Colon (tissue), 2 donors: Measurements from ENCODE around the gene OOSP4A.

Experiments used
- FAIRE-seq: peaks from 2 replicates; lab custom pipeline; 2012; peaks lifted over from hg19 to GRCh38; lab: Jason Lieb, UNC
- donor health status: control.
- donor health status: control.

Gene OOSP4A

DNA sequence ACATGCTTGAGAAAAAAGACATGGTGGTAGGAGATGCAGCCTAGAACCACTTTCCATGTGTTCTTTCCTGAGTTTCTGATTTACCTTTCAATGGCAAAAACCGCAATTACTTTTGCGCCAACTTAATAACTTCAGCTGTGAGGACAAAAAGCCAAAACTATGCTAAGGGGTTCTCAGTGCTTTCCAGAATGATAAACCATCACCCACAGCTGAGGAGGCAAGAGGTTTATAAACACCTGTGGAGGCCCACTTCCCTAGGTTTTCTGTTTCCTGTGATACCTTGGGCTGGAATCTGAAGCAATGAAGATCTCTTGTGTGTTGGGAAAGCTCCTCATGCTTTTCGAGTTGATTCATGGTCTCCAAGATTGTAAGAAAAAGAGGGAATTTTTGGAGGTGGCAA lies at the start of gene OOSP4A:
TSS of gene OOSP4A (plus strand) at position 301 of the 400 bp plus-strand sequence. CDS start at position 301, 0 bp downstream.
- FAIRE-seq: no peak

DNA sequence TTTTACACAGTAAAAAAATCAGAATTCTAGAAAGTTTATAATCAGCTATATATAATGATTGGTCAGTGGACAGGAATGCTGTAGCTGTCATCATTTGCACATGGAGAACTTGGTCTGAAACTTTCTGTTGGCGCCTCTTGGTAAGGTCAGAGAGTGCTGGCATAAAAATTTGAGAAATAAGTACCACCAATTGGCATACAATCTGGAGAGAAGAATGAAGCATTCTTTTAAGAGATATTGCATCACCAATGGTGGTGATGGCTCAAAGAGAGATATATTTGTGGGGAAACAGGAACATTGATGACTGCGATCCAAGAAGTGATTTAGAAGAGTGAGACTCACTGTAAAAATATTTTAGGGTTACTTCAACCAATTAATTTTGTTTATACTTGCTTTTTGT lies 45.4 kb upstream of the OOSP4A start:
- no peak for FAIRE-seq

DNA sequence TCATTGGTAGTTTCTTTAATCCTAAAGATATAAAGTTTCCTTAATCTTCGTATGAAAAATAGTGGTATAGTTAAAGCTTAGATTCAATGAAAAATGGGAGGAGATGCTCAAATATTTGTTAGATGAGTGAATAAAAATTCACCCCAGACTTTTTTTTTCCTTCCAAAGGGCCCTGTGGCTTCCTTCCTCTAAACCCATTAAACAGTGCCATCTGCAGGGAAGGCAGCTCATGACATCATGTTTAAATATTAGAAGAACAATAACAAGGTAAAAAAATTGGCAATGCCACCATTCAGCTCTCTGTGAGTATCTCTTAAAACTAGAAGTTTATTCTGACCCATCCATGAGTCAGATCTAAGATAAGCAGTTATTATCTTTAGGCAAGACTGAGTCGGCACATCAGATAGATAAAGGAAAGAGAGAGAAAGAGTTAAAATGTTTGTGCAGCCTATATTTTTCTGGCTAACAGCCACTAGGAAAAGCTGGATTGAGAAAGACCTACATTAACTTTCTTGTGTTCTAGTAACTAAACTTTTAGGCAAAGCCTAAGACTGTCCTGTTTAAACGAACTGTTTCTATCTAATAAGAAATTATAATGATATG lies 44.7 kb upstream of the OOSP4A start:
- FAIRE-seq: no peak

GRCh38 chr11:59923813-59924212 lies 40.0 kb upstream of the OOSP4A start:
- FAIRE-seq: no peak

DNA sequence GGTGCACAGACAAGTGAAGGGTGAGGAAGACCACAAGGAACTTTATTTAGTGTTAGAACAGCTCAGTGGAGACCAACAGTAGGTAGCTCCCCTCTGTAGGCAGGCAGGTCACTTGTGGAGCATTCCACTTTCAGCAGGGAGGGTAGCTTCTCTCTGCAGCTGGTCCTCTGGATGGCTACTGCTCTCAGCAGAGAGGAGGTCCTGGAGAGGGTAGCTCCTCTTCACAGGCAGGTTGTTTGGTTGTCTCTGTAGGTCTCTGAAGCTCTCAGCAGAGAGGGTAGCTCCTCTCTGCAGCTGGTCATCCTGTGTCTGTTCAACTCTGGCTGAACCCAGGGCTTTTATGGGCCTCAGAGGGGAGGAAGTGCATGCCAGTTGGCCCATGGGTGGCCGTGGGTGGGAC lies 32.1 kb upstream of the OOSP4A start:
- no peak for FAIRE-seq

- no peak for FAIRE-seq
Observed at GRCh38 chr11:59938132-59938531, 25.7 kb upstream of the OOSP4A start, which contains the start of gene OOSP1. OOSP1 (plus strand) TSS chr11:59938432; CDS start chr11:59938455, 23 bp downstream.

GRCh38 chr11:59938718-59939117 lies 25.1 kb upstream of the OOSP4A start:
- FAIRE-seq: no peak

- no peak for FAIRE-seq
Observed at GRCh38 chr11:59939482-59939881, 24.4 kb upstream of the OOSP4A start.

DNA sequence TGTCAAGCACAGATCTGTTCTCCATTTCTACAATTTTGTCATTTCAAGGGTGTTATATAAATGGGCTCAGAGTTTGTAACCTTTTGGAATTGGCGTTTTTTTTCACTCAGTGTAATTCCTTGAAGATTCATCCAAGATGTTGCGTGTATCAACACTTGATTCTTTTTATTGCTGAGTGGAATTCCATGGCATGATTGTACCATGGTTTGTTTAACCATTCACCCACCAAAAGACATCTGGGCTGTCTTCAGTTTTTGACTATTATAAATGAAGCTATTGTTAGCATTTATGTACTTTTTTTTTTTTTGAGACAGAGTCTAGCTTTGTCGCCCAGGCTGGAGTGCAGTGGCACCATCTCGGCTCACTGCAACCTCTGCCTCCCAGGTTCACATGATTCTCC lies 22.7 kb upstream of the OOSP4A start:
- FAIRE-seq: no peak

DNA sequence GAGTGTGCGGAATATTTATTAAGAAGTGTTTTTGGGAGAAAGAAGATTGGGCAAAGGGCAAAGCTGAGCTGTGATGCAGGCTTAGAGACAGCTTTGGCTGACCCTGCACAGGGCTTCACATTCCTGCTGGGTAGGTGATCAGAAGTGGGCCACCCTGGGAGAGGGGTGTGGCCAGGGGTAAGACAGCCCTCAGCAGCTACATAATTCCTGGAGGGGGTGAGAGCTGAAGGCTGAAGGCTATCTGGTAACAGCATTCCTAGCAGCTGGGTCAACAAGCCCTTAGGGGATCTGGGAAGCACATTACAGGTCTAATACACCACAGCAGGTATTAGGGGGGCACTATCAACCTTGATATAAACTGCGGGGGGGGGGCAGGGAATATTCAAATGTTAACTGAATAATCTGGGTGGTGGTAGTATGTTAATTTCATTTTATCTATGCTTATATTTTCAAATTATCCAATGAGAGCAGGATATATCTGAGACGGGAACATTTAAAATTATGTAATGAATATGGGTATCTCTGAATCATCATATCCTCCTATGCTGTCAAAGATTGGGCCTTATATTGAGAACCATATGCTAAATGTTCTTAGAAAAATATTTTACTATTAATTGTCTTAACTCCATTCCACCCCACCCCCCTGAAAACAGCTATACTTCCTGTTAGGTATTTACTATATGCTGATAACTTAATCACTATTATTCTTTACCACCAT lies 19.7 kb upstream of the OOSP4A start:
- FAIRE-seq: no peak

DNA sequence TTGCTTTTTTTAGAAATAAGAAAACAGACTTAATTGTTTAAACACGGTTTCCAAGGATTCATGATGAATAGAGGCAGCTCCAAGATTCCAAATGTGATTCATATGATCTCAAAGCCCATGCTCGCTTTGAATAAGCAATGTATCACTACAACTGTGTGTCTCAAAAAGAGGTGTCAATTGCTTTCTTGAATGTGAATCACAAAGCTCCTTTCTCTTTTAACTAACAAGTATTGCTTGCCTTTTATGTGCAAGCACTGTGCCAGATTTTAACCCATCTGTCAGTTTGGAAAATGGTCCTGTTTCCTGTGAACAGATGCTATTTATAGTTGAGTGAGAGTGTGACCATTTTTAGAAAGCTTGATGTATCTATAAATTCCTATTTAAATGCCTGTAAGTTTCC lies 19.1 kb upstream of the OOSP4A start:
- FAIRE-seq: no peak

DNA sequence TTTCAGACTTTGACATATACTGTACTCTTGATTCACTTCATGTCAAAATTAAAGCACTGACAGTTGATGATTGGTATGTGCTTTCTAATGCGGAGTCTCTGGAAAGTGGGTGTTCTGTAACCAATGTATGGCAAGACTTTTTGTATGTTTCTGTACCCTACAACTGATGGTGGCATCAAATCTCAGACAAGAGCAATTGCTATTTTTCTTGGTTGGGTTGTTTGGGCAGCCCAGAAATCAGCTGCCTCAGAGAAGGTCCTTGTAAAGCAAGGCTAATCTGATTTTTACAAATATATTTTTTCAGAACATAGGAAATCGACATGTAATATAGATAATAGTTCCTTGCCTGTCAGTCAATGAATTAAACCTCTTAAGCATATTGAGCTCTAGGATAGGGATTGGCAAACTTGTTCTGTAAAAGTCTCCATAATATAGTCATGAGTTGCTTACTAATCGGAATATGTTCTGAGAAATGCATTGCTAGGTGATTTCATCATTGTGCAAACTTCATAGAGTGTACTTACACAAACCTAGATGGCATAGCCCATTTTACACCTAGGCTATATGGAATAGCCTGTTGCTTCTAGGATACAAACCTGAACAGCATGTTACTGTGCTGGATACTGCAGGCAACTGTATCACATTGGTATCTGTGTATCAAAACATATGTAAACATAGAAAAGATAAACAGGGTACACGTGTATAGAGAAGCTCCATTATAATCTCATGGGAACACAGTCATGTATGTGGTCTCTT lies 10.2 kb upstream of the OOSP4A start:
- no peak for FAIRE-seq

DNA sequence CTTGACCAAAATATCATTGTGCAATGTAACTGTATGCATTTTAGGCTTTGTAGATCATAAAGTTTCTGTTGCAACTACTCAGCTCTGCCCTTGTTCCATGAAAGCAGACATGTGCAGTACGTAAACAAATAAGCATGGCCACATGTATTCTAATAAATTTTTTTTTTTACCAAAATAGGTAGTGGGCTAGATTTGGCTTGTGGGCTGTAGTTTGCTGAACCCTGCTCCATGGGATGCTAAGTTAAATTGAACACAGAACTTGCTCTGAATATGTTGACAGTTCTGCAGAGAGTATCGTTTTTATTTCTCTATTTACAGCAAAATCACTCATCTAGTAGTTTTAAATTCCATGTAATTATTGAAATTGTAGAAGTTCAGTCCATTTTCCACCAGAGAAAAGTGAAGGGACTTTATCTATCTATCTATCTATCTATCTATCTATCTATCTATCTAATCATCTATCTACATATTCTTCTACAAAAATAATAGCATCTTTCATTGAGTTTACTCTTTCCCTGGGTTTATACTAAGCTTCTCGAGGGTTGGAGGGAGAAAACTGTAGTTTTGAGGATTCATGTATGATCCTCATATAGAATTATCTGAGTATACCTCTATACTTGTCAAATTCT lies 9.5 kb upstream of the OOSP4A start:
- no peak for FAIRE-seq

DNA sequence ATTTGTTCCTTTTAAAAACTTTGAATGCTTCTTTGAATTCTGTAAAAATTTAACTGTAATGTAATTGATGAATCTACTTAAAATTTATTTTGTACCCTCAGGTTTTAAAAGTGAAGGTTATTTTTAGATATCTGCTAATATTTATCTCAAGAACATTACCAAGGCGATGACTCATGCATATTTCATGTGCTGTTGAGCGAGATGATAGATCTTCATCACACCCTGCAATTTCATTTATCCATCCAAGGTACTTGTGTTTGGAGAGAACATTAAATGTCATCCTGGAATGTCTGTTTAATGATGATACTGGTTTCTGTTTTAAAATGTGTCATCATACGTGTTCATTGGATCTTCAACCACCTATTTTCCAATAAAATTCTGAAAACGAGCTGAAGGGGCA lies 6.7 kb upstream of the OOSP4A start:
- FAIRE-seq: no peak

DNA sequence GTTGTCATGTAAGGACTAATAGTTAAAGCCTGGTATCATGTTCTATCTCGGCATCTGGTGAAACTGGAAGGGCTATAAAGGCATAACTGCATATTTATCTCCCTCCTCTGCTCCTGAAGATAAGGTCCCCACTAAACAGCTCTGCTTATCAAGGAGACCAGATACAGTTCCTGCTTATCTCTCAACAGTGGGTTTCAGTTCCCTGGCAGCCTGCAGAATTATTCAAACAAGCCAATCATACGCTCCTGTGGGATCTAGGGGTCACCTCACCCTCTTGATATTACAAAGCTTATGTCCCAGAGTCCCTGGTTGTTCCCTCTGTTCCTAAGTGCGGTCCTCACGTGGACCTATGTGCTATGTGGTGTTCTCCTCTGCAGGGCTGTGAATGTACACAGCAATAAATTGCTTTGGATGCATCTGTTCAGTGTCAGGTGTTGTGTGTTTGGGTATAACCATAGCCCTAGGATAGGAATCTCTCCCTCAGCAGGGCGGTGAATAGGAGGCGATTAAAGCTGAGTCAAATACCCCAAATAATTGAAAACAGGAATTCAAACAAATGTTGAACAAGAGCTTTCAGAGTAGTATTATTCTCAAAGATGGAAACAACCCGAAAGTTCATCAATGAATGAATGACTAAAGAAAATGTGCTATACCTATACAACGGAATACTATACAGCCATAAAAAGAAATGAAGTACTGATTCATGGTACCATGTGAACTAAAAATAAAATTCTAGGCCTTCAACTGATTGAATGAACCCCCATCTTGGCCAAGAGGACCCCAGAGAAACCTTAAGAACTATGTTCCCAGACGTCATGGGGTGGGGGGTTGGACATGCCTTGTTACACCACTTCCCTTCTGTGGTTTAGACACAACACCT lies 3.1 kb upstream of the OOSP4A start:
- FAIRE-seq: no peak

DNA sequence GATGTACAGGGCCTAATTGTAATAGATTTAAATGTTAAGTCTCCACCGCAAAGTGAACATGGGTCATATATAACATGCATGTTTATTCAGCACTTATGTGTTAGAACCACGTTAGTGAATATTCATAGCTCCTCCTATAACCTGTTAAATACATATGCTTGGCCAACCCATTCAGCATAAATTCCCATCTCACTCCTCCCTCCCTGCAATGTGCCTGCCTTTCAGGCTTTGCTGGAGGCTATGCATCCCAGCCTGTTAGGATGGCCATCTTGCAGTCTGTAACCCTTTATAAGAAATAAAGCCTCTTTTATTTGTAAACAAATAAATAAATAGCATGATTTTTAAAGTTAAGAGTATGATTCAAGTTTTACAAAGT lies 1.7 kb upstream of the OOSP4A start:
- FAIRE-seq: no peak

- no peak for FAIRE-seq
Observed at GRCh38 chr11:59965424-59965823, 1.6 kb downstream of the OOSP4A start.

DNA sequence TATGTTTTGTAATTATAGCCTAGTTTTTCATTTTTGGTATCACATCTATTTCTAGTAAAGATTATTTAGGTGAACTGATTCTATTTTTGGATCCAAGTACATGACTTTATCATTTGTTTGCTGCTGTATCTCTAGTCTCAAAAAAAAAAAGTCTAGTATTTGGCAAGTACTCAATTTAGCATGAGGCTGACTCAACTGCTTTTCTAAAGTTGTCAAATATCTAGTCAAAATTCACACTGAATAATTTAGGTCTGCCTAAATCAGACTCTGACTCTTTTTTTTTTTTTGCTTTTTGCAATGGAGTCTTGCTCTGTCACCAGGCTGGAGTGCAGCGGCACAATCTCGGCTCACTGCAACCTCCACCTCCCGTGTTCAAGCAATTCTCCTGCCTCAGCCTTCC lies 2.4 kb downstream of the OOSP4A start:
- no peak for FAIRE-seq

- FAIRE-seq: no peak
Observed at GRCh38 chr11:59967677-59968394, 4.0 kb downstream of the OOSP4A start.

GRCh38 chr11:59968395-59968783 lies 4.6 kb downstream of the OOSP4A start:
- FAIRE-seq: no peak

GRCh38 chr11:59973097-59973496 lies 9.3 kb downstream of the OOSP4A start:
- no peak for FAIRE-seq
